HepG2 (cell line): ENCODE data around the gene THBS1. TPM values are rescaled to one million over a fixed set of nuclear protein-coding genes. Genes with fewer than 3 reads are reported as not detected.
A peak's percentile ranks its signal among the peaks of the same experiment; 100 is the strongest.

ENCODE experiments used
- ATAC-seq: fragments of 200-7000 bp; cut with Tn5 transposase; 3 replicates; pipeline ENCODE4 v1.9.1; 2020; ENCODE audit warnings: mild to moderate bottlenecking, moderate library complexity
- BruUV-seq: library from RNA; stranded (reverse); fragments of 400-500 nt; replicated peaks from 2 replicates; lab custom pipeline; 2021; lab: Mats Ljungman, UMichigan
- CTCF ChIA-PET: fragments of 300-600 bp; formaldehyde crosslinking; extraction: SDS; loops from one replicate; lab custom pipeline; 2021; ENCODE audit warnings: low total read pairs, inconsistent platforms, low intra/inter-chr PET ratio; lab: Yijun Ruan, JAX
- POLR2A ChIA-PET: fragments of 350-600 bp; sonication (Branson Sonifier 250); formaldehyde crosslinking; loops from one replicate; lab custom pipeline; 2020; ENCODE audit warnings: antibody characterized with exemption, inconsistent platforms; lab: Yijun Ruan, JAX
- DNase-seq: peaks from one replicate; pipeline ENCODE4 v3.0.0-alpha.2; 2015; ENCODE audit warnings: low spot score
- FAIRE-seq: peaks from 3 replicates; lab custom pipeline; 2011; peaks lifted over from hg19 to GRCh38; lab: Jason Lieb, UNC
- H2AFZ ChIP-seq: one replicate; pipeline ENCODE4 v1.6.1; 2011; ENCODE audit warnings: low read length, inconsistent platforms
- H3K27ac ChIP-seq: fragments of 300-600 bp; 3 replicates; pipeline ENCODE4 v1.8.0; 2011; ENCODE audit warnings: mixed run types, mild to moderate bottlenecking, mixed read lengths, low read length, inconsistent platforms; ENCODE audit not compliant: insufficient read depth; ENCODE audit errors: extremely low read length
- H3K27me3 ChIP-seq, 2 experiments: fragments of 200-600 bp in 1 of 2; 2 replicates in 1 of 2; 3 replicates in 1 of 2; pipeline versions ENCODE4 v1.6.0 to v1.8.0; 2011; ENCODE audit warnings: low read length in 2 of 2, mild to moderate bottlenecking in 2 of 2, moderate library complexity in 2 of 2, inconsistent platforms in 1 of 2; ENCODE audit not compliant: insufficient read depth in 2 of 2, control insufficient read depth in 1 of 2
- H3K36me3 ChIP-seq, 2 experiments: fragments of 200-600 bp in 1 of 2; replicated peaks in 1 of 2; 2 replicates in 1 of 2; 3 replicates in 1 of 2; pipeline versions ENCODE4 v1.5.1 to v1.8.0; 2011; ENCODE audit warnings: low read length in 2 of 2, inconsistent platforms in 1 of 2; ENCODE audit not compliant: insufficient read depth in 2 of 2, control insufficient read depth in 1 of 2
- H3K4me1 ChIP-seq: 2 replicates; pipeline ENCODE4 v1.5.1; 2012; ENCODE audit warnings: low read length, inconsistent platforms; ENCODE audit not compliant: insufficient read depth
- H3K4me2 ChIP-seq: 2 replicates; pipeline ENCODE4 v1.6.0; 2011; ENCODE audit warnings: low read depth, low read length, inconsistent platforms
- H3K4me3 ChIP-seq, 3 experiments: fragments of 200-600 bp in 1 of 3; sonication (generic), shearing (Covaris generic) in 1 of 3; replicated peaks in 1 of 3; 2 replicates each; pipeline ENCODE4 v1.5.1; 2011 to 2016; ENCODE audit warnings: low read length in 3 of 3, inconsistent platforms in 2 of 3, low read depth in 2 of 3, mild to moderate bottlenecking in 2 of 3, control low read depth in 1 of 3, mixed read lengths in 1 of 3; ENCODE audit not compliant: insufficient read depth in 1 of 3
- H3K79me2 ChIP-seq: one replicate; pipeline ENCODE4 v1.6.1; 2011; ENCODE audit warnings: low read length, inconsistent platforms; ENCODE audit not compliant: insufficient read depth
- H3K9ac ChIP-seq: 2 replicates; pipeline ENCODE4 v1.6.0; 2011; ENCODE audit warnings: mild to moderate bottlenecking, low read depth, low read length, inconsistent platforms; ENCODE audit not compliant: insufficient read depth
- H3K9me3 ChIP-seq: 2 replicates; pipeline ENCODE4 v1.5.1; 2012; ENCODE audit warnings: mild to moderate bottlenecking, low read length
- H4K20me1 ChIP-seq: 2 replicates; pipeline ENCODE4 v1.6.0; 2011; ENCODE audit warnings: inconsistent platforms, mild to moderate bottlenecking, low read length, moderate library complexity; ENCODE audit not compliant: insufficient read depth
- NR2C2 ChIP-seq: sonication (generic); formaldehyde crosslinking; IDR thresholded peaks from 2 replicates; pipeline ENCODE4 v1.4.0; 2020; ENCODE audit warnings: missing genetic modification reagents, mild to moderate bottlenecking, moderate library complexity, borderline replicate concordance
- PRDM4 ChIP-seq: sonication (generic); formaldehyde crosslinking; IDR thresholded peaks from 2 replicates; pipeline ENCODE4 v1.9.0; 2021; ENCODE audit warnings: missing genetic modification reagents, borderline replicate concordance
- SRSF4 ChIP-seq: fragments of 200-400 bp; formaldehyde crosslinking; IDR thresholded peaks from one replicate; pipeline ENCODE4 v1.6.1; 2018; ENCODE audit warnings: mild to moderate bottlenecking, low read depth, low read length, moderate library complexity; ENCODE audit not compliant: poor library complexity, severe bottlenecking
- WGBS: methylation state at CpG from one replicate; pipeline ENCODE4 v1.1.6; 2017; ENCODE audit warnings: low lambda C conversion rate; 5-methylcytosine and 5-hydroxymethylcytosine counted together
- in situ Hi-C: cut with HindIII; loops from 2 replicates; pipeline ENCODE4 v1.10.0; 2017; ENCODE audit warnings: low pct_unique_long_range_greater_than_20kb; ENCODE audit not compliant: extremely low pct_ligation_motif_present
- intact Hi-C: fragments of 100-400 bp; cut with micrococcal nuclease; formaldehyde crosslinking; loops from one replicate; pipeline ENCODE4 v1.10.0; 2022; ENCODE audit not compliant: unreplicated experiment
- polyA plus RNA-seq, 8 experiments: library from polyadenylated mRNA; depleted of rRNA in 3 of 8; stranded (reverse) in 7 of 8; unstranded in 1 of 8; fragments of >200 nt; fragmentation: Illumina TruSeq in 4 of 8; extraction: Trizol in 4 of 8; gene quantifications; 2 replicates each; pipeline versions ENCODE4 v1.2.1 to v1.2.3, GENCODE V29; 2011 to 2016; ENCODE audit warnings: low read depth in 4 of 8, missing spikeins in 1 of 8, mixed read lengths in 1 of 8; ENCODE audit not compliant: insufficient read depth in 1 of 8
- total RNA-seq, 5 experiments: library from RNA; depleted of rRNA; stranded (reverse); fragments of >200 nt; fragmentation: Illumina TruSeq; extraction: Trizol; gene quantifications; 2 replicates each; pipeline ENCODE4 v1.2.3, GENCODE V29; 2016; ENCODE audit warnings: low read depth in 1 of 5

Gene THBS1
- total and polyA plus RNA-seq, 2 of the 13 experiments (the other 11 are each of a cell fraction or from before 2014, with no cell fraction given), result 54.7 to 67.1 TPM

- Histone ChIP-seq H3K79me2 (peaks cover 22% of the 10 kb centered on the region), H3K27me3 (no peaks in the 10 kb centered on the region; a peak in 1 of 5 replicates), H3K9ac (no peak overlapping the region), H3K4me3 (no peak overlapping the region), H3K9me3 (no peaks in the 10 kb centered on the region), H3K4me1 (peaks cover 63% of the 10 kb centered on the region), H3K27ac (no peak overlapping the region), H3K4me2 (0 out of 2 replicates have a peak overlapping the region, but pooled peaks have one; percentile 21), H3K36me3 (peaks cover 23 to 64% of the 10 kb centered on the region in 2 experiments), H4K20me1 (peaks cover 13% of the 10 kb centered on the region; the same call in 1 of the 2 replicates), H2AFZ (no peak overlapping the region)
- POLR2A ChIA-PET, result interaction anchor here (1.5 kb wide), 1 partner anchor 310 kb away, joined by 4 read pairs; no protein-coding TSS in a partner anchor
- no TSS peak for BruUV-seq
- DNase-seq, result no peak
- no peak for FAIRE-seq
- no peak for ATAC-seq
- 97% methylated on average over 7 of the region's 7 CpGs for WGBS
- intact Hi-C loops, result loop anchor here (5.0 kb wide), 1 partner anchor 173 kb away; no protein-coding TSS in a partner anchor
- TF ChIP-seq SRSF4, result no peak
- no peak for TF ChIP-seq NR2C2 (CRISPR knock-in tag)
- TF ChIP-seq PRDM4 (CRISPR knock-in tag), result no peak
- in situ Hi-C loops, result loop anchor here (5.0 to 10.0 kb wide), 5 partner anchors 149 to 769 kb away; no protein-coding TSS in a partner anchor
- CTCF ChIA-PET, result no interaction called here
Observed at GRCh38 chr15:39584266-39584659, 3.4 kb downstream of the THBS1 start.
